T-helper 17 cell (primary cell): ENCODE results near the gene ZNF469. TPM values are rescaled to one million over a fixed set of nuclear protein-coding genes. Genes with fewer than 3 reads are reported as not detected.
A peak's percentile ranks its signal among the peaks of the same experiment; 100 is the strongest.

Experiments
- ATAC-seq: fragments of 150-1000 bp; cut with Tn5 transposase; 2 replicates; pipeline ENCODE4 v1.10.0; 2021; ENCODE audit warnings: mild to moderate bottlenecking, moderate library complexity
- DNase-seq, 3 donors: peaks; one replicate each; pipeline versions ENCODE4 v3.0.0 to v3.0.0-alpha.2; 2020 to 2021
- H3K9me3 ChIP-seq: one replicate; pipeline ENCODE4 v1.7.0; 2013; ENCODE audit warnings: low read length, mild to moderate bottlenecking; ENCODE audit not compliant: control insufficient read depth, poor library complexity, severe bottlenecking
- H3K27ac Mint-ChIP-seq: one replicate; pipeline ENCODE4 v1.8.0; 2022; ENCODE audit warnings: mild to moderate bottlenecking, moderate library complexity, mixed read lengths
- H3K27me3 Mint-ChIP-seq: one replicate; pipeline ENCODE4 v1.8.0; 2022; ENCODE audit warnings: mixed read lengths
- H3K36me3 Mint-ChIP-seq: one replicate; pipeline ENCODE4 v1.8.0; 2022; ENCODE audit warnings: low read depth, mixed read lengths
- H3K4me1 Mint-ChIP-seq: one replicate; pipeline ENCODE4 v1.8.0; 2022; ENCODE audit warnings: mild to moderate bottlenecking, mixed read lengths
- H3K4me3 Mint-ChIP-seq: one replicate; pipeline ENCODE4 v1.8.0; 2022; ENCODE audit warnings: mild to moderate bottlenecking, moderate library complexity, mixed read lengths
- total RNA-seq, 4 donors: library from RNA in 2 of 4; stranded (reverse) in 2 of 4; gene quantifications; one replicate each; pipeline ENCODE4 v1.2.3 and lab custom pipeline; 2022 to 2026

The ZNF469 gene
- total RNA-seq, 2 donors from 2014 or later, result 0.32 to 0.55 TPM

GRCh38 chr16:88342491-88342890 is 40.3 kb upstream of the ZNF469 start:
- ATAC-seq, result no peak
- peaks cover 10% of the 10 kb centered on the region for H3K27me3 Mint-ChIP-seq
- no peaks in the 10 kb centered on the region for H3K4me1 Mint-ChIP-seq
- H3K4me3 Mint-ChIP-seq, result no peak overlapping the region
- H3K27ac Mint-ChIP-seq, result no peak overlapping the region
- no peaks in the 10 kb centered on the region for H3K9me3 ChIP-seq
- no peak for DNase-seq
- no peaks in the 10 kb centered on the region for H3K36me3 Mint-ChIP-seq

GRCh38 chr16:88343271-88343791 is 39.4 kb upstream of the ZNF469 start:
- H3K36me3 Mint-ChIP-seq, result no peaks in the 10 kb centered on the region
- no peak for DNase-seq
- H3K27me3 Mint-ChIP-seq, result peaks cover 10% of the 10 kb centered on the region
- no peak overlapping the region for H3K4me3 Mint-ChIP-seq
- peaks cover 3% of the 10 kb centered on the region for H3K4me1 Mint-ChIP-seq
- no peak overlapping the region for H3K27ac Mint-ChIP-seq
- no peaks in the 10 kb centered on the region for H3K9me3 ChIP-seq
- no peak for ATAC-seq

DNA sequence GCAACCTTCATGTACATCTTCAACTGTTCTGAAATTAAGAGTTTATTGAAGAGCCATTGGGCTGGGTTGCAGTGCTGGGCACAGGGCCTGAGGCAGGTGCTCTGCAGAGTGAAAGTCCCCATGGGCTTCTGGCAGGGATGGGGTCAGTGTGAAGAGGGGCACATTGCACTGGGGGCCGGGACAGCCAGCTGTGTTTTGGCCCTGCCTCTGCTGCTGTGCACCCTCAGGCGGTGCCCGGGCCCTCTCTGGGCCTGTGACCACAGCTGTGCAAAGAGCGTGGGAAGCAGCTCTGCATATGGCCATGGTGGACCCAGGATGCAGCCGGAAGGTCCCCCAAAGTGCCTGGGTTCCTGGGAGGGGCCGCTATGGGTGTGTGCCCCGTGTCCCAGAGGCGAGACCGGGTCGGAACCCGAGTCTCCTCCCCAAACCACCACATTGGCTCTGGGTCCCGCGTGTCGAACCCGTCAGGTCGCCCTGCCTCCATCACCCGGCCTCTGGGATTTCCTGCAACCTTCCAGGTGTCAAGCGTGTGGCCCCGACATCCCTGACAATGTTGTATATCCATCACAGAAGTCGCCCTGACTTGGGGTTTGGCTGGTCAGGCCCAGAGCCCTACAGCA is 38.2 kb upstream of the ZNF469 start:
- H3K4me3 Mint-ChIP-seq, result no peak overlapping the region
- no peaks in the 10 kb centered on the region for H3K36me3 Mint-ChIP-seq
- H3K27me3 Mint-ChIP-seq, result peaks cover 10% of the 10 kb centered on the region
- peaks cover 7% of the 10 kb centered on the region for H3K4me1 Mint-ChIP-seq
- ATAC-seq, result no peak
- DNase-seq, result no peak
- H3K9me3 ChIP-seq, result no peaks in the 10 kb centered on the region
- H3K27ac Mint-ChIP-seq, result no peak overlapping the region

DNA sequence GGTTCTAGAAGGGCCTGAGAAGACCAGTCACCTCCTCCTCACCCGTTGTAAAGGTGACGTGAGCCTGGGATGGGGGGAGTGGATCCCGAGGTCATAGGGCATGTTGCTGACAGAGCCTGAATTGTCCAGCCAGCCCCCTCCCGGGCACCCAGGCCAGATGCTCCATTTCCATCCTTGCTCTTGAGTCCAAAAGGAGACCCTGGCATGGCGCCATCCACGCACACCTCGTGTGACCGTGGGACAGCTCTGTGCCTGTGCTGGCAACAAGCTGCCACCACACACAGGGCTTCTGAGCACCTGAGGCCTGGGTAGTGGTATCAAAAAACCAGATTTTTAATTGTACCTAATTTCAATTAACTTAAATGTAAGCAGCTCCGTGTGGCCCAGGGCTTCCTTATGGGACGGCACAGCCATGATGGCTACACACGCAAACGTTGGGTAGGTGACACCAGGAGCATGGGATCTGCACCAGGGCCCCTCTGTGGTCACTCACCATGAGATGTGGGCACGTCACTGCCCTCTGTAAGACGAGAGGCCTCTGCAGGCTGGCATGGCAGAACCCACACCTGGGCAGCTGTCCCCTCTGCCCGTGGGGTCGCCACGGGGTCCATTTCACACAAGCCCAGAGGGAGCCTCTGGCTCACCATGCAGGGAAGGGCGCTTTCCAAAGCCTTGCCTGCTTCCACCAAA is 37.6 kb upstream of the ZNF469 start:
- H3K36me3 Mint-ChIP-seq, result no peaks in the 10 kb centered on the region
- DNase-seq, result no peak
- H3K4me1 Mint-ChIP-seq, result peaks cover 7% of the 10 kb centered on the region
- H3K4me3 Mint-ChIP-seq, result no peak overlapping the region
- peak overlapping the region; percentile 11 for H3K27ac Mint-ChIP-seq
- ATAC-seq, result no peak
- peaks cover 10% of the 10 kb centered on the region for H3K27me3 Mint-ChIP-seq
- no peaks in the 10 kb centered on the region for H3K9me3 ChIP-seq

GRCh38 chr16:88345721-88346560 is 36.8 kb upstream of the ZNF469 start:
- ATAC-seq, result no peak
- Mint-ChIP-seq H3K4me1 (peaks cover 7% of the 10 kb centered on the region), H3K4me3 (no peak overlapping the region), H3K27ac (peak overlapping the region; percentile 11), H3K36me3 (no peaks in the 10 kb centered on the region), H3K27me3 (peaks cover 6% of the 10 kb centered on the region)
- H3K9me3 ChIP-seq, result no peaks in the 10 kb centered on the region
- no peak for DNase-seq

- Mint-ChIP-seq H3K27ac (no peak overlapping the region), H3K4me1 (peaks cover 7% of the 10 kb centered on the region), H3K4me3 (no peak overlapping the region), H3K36me3 (no peaks in the 10 kb centered on the region), H3K27me3 (no peaks in the 10 kb centered on the region)
- ATAC-seq (no peak), DNase-seq (no peak)
- no peaks in the 10 kb centered on the region for H3K9me3 ChIP-seq
These were observed 35.9 kb upstream of the ZNF469 start for GRCh38 chr16:88346680-88347505.

DNA sequence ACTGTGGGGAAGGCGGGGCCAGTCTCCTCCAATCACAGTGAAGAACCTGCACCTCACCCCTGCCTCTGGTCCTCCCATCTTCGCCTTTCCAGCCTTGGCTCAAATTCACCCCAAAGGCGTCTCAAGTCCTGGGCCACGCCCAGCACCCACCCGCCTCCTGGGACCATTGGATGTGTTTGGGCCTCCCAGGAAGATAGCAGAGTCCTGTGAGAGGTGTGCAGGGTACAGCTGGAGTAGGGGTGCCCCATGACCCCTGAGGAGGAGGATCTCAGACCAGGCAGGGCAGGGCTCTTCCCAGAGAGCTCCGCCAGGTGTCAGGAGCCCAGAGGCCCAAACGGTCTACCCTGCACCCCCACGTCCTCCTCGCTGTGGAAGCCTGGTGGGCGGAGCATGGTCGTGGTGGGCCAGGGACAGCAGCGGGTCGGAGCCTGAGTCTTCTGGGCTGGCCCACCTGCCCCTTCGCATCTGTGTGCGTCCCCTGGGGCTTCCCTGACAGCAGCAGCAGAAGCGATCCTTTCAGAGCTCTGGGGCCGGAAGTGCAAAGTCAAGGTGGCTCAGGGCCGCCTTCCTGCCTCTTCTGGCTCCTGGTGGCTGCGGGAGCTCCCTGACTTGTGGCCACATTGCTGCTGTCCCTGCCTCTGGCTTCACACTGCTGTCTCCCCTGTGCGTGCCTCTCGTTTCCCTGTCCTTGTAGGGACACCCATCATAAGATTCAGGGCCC is 34.9 kb upstream of the ZNF469 start:
- no peaks in the 10 kb centered on the region for H3K36me3 Mint-ChIP-seq
- H3K27me3 Mint-ChIP-seq, result no peaks in the 10 kb centered on the region
- peak; percentile 49 for ATAC-seq

GRCh38 chr16:88348377-88349152 is 34.2 kb upstream of the ZNF469 start:
- DNase-seq, result no peak
- peaks cover 7% of the 10 kb centered on the region for H3K4me1 Mint-ChIP-seq
- no peak overlapping the region for H3K4me3 Mint-ChIP-seq
- no peaks in the 10 kb centered on the region for H3K36me3 Mint-ChIP-seq
- H3K27me3 Mint-ChIP-seq, result no peaks in the 10 kb centered on the region
- ATAC-seq, result no peak
- no peak overlapping the region for H3K27ac Mint-ChIP-seq
- H3K9me3 ChIP-seq, result no peaks in the 10 kb centered on the region

More for the DNA sequence above, 34.9 kb upstream of the ZNF469 start:
- Mint-ChIP-seq H3K27ac (no peak overlapping the region), H3K4me3 (no peak overlapping the region), H3K4me1 (peaks cover 7% of the 10 kb centered on the region)
- no peak for DNase-seq
- H3K9me3 ChIP-seq, result no peaks in the 10 kb centered on the region

DNA sequence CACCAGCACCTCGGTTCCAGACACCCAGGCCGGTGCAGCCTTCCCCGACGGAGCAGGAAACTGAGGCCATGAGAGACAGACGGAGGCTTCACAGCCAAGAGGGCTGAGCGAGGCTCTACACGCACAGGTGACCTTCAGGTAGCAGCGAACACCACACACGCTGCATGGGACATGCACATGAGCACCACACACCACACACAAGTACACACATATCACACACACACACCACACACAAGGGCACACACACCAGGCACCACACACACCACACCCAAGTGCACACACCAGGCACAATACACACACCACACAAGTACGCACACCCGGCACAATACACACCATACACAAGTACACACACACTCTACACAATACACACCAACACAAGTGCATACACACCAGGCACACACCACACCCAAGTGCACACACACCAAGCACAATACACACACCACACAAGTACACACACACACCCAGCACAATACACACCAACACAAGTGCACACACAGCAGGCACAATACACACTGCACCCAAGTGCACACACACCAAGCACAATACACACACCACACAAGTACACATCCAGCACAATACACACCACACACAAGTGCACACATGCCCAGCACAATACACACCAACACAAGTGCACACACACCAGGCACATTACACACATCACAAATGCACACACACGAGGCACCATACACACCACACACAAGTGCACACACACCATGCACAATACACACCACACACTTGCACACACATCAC is 33.4 kb upstream of the ZNF469 start:
- Mint-ChIP-seq H3K27ac (no peak overlapping the region), H3K27me3 (no peaks in the 10 kb centered on the region), H3K4me1 (peaks cover 7% of the 10 kb centered on the region), H3K4me3 (no peak overlapping the region), H3K36me3 (no peaks in the 10 kb centered on the region)
- DNase-seq, result no peak
- no peaks in the 10 kb centered on the region for H3K9me3 ChIP-seq
- no peak for ATAC-seq

GRCh38 chr16:88349903-88350900 is 32.6 kb upstream of the ZNF469 start:
- ATAC-seq (no peak), DNase-seq (no peak)
- H3K9me3 ChIP-seq, result no peaks in the 10 kb centered on the region
- Mint-ChIP-seq H3K4me3 (no peak overlapping the region), H3K27ac (no peak overlapping the region), H3K36me3 (no peaks in the 10 kb centered on the region), H3K4me1 (peaks cover 7% of the 10 kb centered on the region), H3K27me3 (no peaks in the 10 kb centered on the region)
